GM12892 (cell line): ENCODE results near the gene CEACAM5.

Experiments used
- POLR2A ChIP-seq: IDR thresholded peaks from 2 replicates; pipeline ENCODE4 v1.6.1; 2011; ENCODE audit warnings: low read depth, low read length, control low read depth
- TAF1 ChIP-seq: IDR thresholded peaks from 2 replicates; pipeline ENCODE4 v1.6.1; 2011; ENCODE audit warnings: low read depth, mild to moderate bottlenecking, control low read depth, low read length, borderline replicate concordance

DNA sequence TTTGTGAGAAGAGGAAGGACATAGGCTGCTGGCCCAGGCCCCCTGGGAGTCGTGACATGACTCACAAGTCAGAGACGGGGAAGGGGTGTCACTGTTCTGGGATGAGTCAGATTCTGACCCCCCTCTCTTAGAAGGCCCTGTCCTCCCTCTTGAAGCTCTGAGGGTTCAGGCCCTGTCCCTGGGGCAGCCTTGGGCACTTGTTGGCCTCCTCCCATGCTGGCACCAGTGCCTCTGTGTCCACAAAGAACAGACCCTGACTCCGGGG lies 17.7 kb upstream of the CEACAM5 start:
- TF ChIP-seq POLR2A (no peak), TAF1 (no peak)
